ENCODE results near the gene PDE4D. TPM values are rescaled to one million over a fixed set of nuclear protein-coding genes. Genes with fewer than 3 reads are reported as not detected.

PDE4D gene
- total and polyA plus RNA-seq, 10 of the 15 experiments (the other 5 are each of a cell fraction or from before 2014, with no cell fraction given) = 0.87 to 4.1 (median 2.2) TPM

GRCh38 chr5:59321642-59322041 lies 571.9 kb downstream of the PDE4D start:
- H2AFZ ChIP-seq (ENCODE audit: control insufficient read depth, low read depth, low read length) = no peak overlapping the region
- H3K9ac ChIP-seq (ENCODE audit: control insufficient read depth, insufficient read depth, low read length) = no peak overlapping the region
- ChIA-PET RAD21 (ENCODE audit: unreplicated experiment) (no interaction called here), SMC1A (ENCODE audit: uncharacterized antibody, unreplicated experiment) (no interaction called here), POLR2A (no interaction called here), CTCF (no interaction called here)
- BruUV-seq (replicated peaks) = no TSS peak
- no peak overlapping the region for H3K4me3 ChIP-seq
- no peaks in the 10 kb centered on the region for H3K4me1 ChIP-seq (ENCODE audit: control insufficient read depth, insufficient read depth, low read length)
- H3K79me2 ChIP-seq (ENCODE audit: control insufficient read depth, insufficient read depth, low read length) = no peaks in the 10 kb centered on the region
- FAIRE-seq (no peak), ATAC-seq (no peak), DNase-seq (ENCODE audit: low read depth, low spot score) (no peak)
- H3K27me3 ChIP-seq (replicated peaks in 1 of 2; ENCODE audit: control insufficient read depth in 2 of 2, insufficient read depth in 2 of 2, low read length in 1 of 2) = no peaks in the 10 kb centered on the region
- H3K4me2 ChIP-seq (ENCODE audit: control insufficient read depth, insufficient read depth) = no peak overlapping the region
- in situ Hi-C loops (cut with MboI) (no loop called here), intact Hi-C loops (cut with micrococcal nuclease; ENCODE audit: unreplicated experiment) (no loop called here)
- WGBS (ENCODE audit: insufficient coverage, insufficient replicate concordance, low lambda C conversion rate, missing lambda C conversion rate) = 100% methylated on average over 3 of the region's 3 CpGs
- H3K36me3 ChIP-seq (ENCODE audit: control insufficient read depth in 2 of 2, insufficient read depth in 2 of 2, low read length in 1 of 2) = no peaks in the 10 kb centered on the region
- no peak overlapping the region for H3K27ac ChIP-seq (ENCODE audit: control insufficient read depth, insufficient read depth)
- no peaks in the 10 kb centered on the region for H3K9me3 ChIP-seq (replicated peaks; ENCODE audit: control insufficient read depth, insufficient read depth, low read length)
- TF ChIP-seq NR2C2 (IDR thresholded peaks at IDR 0.05; ENCODE audit: borderline replicate concordance, control insufficient read depth, insufficient read length, low read depth) (no peak), FOXM1 (IDR thresholded peaks at IDR 0.05; ENCODE audit: low read depth, low read length) (no peak), GABPA (IDR thresholded peaks at IDR 0.05; ENCODE audit: low read depth) (no peak), ATF2 (IDR thresholded peaks at IDR 0.05; ENCODE audit: low read length) (no peak)
- no peaks in the 10 kb centered on the region for H4K20me1 ChIP-seq (ENCODE audit: control insufficient read depth, insufficient read depth)

- Histone ChIP-seq H4K20me1 (ENCODE audit: control insufficient read depth, insufficient read depth) (no peaks in the 10 kb centered on the region), H3K4me3 (no peak overlapping the region), H3K36me3 (ENCODE audit: control insufficient read depth in 2 of 2, insufficient read depth in 2 of 2, low read length in 1 of 2) (no peaks in the 10 kb centered on the region), H3K9ac (ENCODE audit: control insufficient read depth, insufficient read depth, low read length) (no peak overlapping the region), H3K27ac (ENCODE audit: control insufficient read depth, insufficient read depth) (no peak overlapping the region), H3K79me2 (ENCODE audit: control insufficient read depth, insufficient read depth, low read length) (no peaks in the 10 kb centered on the region), H3K9me3 (replicated peaks; ENCODE audit: control insufficient read depth, insufficient read depth, low read length) (no peaks in the 10 kb centered on the region), H3K4me2 (ENCODE audit: control insufficient read depth, insufficient read depth) (no peak overlapping the region), H3K27me3 (replicated peaks in 1 of 2; ENCODE audit: control insufficient read depth in 2 of 2, insufficient read depth in 2 of 2, low read length in 1 of 2) (no peaks in the 10 kb centered on the region), H2AFZ (ENCODE audit: control insufficient read depth, low read depth, low read length) (no peak overlapping the region), H3K4me1 (ENCODE audit: control insufficient read depth, insufficient read depth, low read length) (no peaks in the 10 kb centered on the region)
- DNase-seq (ENCODE audit: low read depth, low spot score) (no peak), ATAC-seq (no peak), FAIRE-seq (no peak)
- WGBS (ENCODE audit: insufficient coverage, insufficient replicate concordance, low lambda C conversion rate, missing lambda C conversion rate) = 86% methylated on average over 2 of the region's 2 CpGs
- no TSS peak for BruUV-seq (replicated peaks)
- ChIA-PET POLR2A (no interaction called here), CTCF (no interaction called here), RAD21 (ENCODE audit: unreplicated experiment) (no interaction called here), SMC1A (ENCODE audit: uncharacterized antibody, unreplicated experiment) (no interaction called here)
- intact Hi-C loops (cut with micrococcal nuclease; ENCODE audit: unreplicated experiment) (no loop called here), in situ Hi-C loops (cut with MboI) (no loop called here)
- TF ChIP-seq ZNF687 (IDR thresholded peaks at IDR 0.05) = no peak
- no peak for TF ChIP-seq RB1 (IDR thresholded peaks at IDR 0.05; ENCODE audit: borderline replicate concordance)
- no peak for TF ChIP-seq SUPT20H (IDR thresholded peaks at IDR 0.05; ENCODE audit: borderline replicate concordance, control insufficient read depth, low read depth, low read length)
- no peak for TF ChIP-seq ZNF622 (IDR thresholded peaks at IDR 0.05)
- TF ChIP-seq SREBF1 (IDR thresholded peaks at IDR 0.05; ENCODE audit: low read length) = no peak
- TF ChIP-seq CEBPZ (IDR thresholded peaks at IDR 0.05; ENCODE audit: low read depth, low read length) = no peak
Measured at GRCh38 chr5:59320420-59320819, 573.1 kb downstream of the PDE4D start.

Data from GM12878 (cell line).